ENCODE measurements around the gene ATR. TPM values are rescaled to one million over a fixed set of nuclear protein-coding genes. Genes with fewer than 3 reads are reported as not detected.

The ATR gene
- polyA plus RNA-seq, 3 donors: 6.3 to 16.4 (median 6.6) TPM

GRCh38 chr3:142489572-142490323 lies 88.8 kb downstream of the ATR start:
- no peak overlapping the region for H3K27ac Mint-ChIP-seq
- H3K36me3 Mint-ChIP-seq: peaks cover 72 to 89% of the 10 kb centered on the region in 2 donors
- H3K27me3 Mint-ChIP-seq (ENCODE audit: low read depth in 3 of 3): peaks cover 0 to 2% (median 0%) of the 10 kb centered on the region in 3 donors

GRCh38 chr3:142484912-142485435 lies 93.6 kb downstream of the ATR start:
- TF ChIP-seq CTCF (IDR thresholded peaks at IDR 0.05): no peak
- Histone ChIP-seq H2AFZ (ENCODE audit: insufficient read depth, low read depth, low read length, poor library complexity, severe bottlenecking) (no peak overlapping the region), H3K27me3 (ENCODE audit: control insufficient read depth in 2 of 2, insufficient read depth in 2 of 2, low read length in 2 of 2) (no peaks in the 10 kb centered on the region), H4K20me1 (ENCODE audit: insufficient read depth, low read length) (no peaks in the 10 kb centered on the region), H3K9ac (ENCODE audit: insufficient read depth, low read length, poor library complexity, severe bottlenecking) (no peak overlapping the region), H3K36me3 (replicated peaks in 1 of 2; ENCODE audit: control insufficient read depth in 1 of 2, insufficient read depth in 2 of 2, low read length in 2 of 2) (peaks cover 72 to 92% of the 10 kb centered on the region in 2 donors), H3K4me2 (replicated peaks; ENCODE audit: extremely low read depth, low read length, poor library complexity, severe bottlenecking) (no peak overlapping the region), H3K27ac (ENCODE audit: low read depth in 1 of 2, low read length in 2 of 2) (no peak overlapping the region), H3K9me3 (replicated peaks in 1 of 2; ENCODE audit: control insufficient read depth in 1 of 2, insufficient read depth in 1 of 2, low read length in 2 of 2) (peaks cover 27 to 29% of the 10 kb centered on the region in 2 donors), H3K4me3 (replicated peaks in 1 of 3; ENCODE audit: low read depth in 2 of 3, low read length in 3 of 3) (no peak overlapping the region), H3K4me1 (ENCODE audit: control insufficient read depth in 1 of 2, insufficient read depth in 2 of 2, low read length in 2 of 2) (no peaks in the 10 kb centered on the region), H3K79me2 (ENCODE audit: insufficient read depth, low read length) (no peaks in the 10 kb centered on the region)
- intact Hi-C loops (cut with micrococcal nuclease): no loop called here
- Mint-ChIP-seq H3K27me3 (ENCODE audit: low read depth in 3 of 3) (peaks cover 0 to 2% (median 0%) of the 10 kb centered on the region in 3 donors), H3K4me3 (no peak overlapping the region), H3K27ac (no peak overlapping the region), H3K9me3 (peaks cover 14 to 40% (median 29%) of the 10 kb centered on the region in 7 donors), H3K4me1 (no peaks in the 10 kb centered on the region), H3K36me3 (peaks cover 71 to 91% of the 10 kb centered on the region in 2 donors)
- WGBS (ENCODE audit: insufficient coverage): 100% methylated on average over 1 of the region's 4 CpGs
- DNase-seq: no peak

More at GRCh38 chr3:142489572-142490323, 88.8 kb downstream of the ATR start:
- no peak overlapping the region for H3K4me3 Mint-ChIP-seq
- H2AFZ ChIP-seq (ENCODE audit: insufficient read depth, low read depth, low read length, poor library complexity, severe bottlenecking): no peak overlapping the region
- H3K79me2 ChIP-seq (ENCODE audit: insufficient read depth, low read length): no peaks in the 10 kb centered on the region
- no peaks in the 10 kb centered on the region for H4K20me1 ChIP-seq (ENCODE audit: insufficient read depth, low read length)
- no peaks in the 10 kb centered on the region for H3K4me1 Mint-ChIP-seq
- intact Hi-C loops (cut with micrococcal nuclease): no loop called here
- no peaks in the 10 kb centered on the region for H3K27me3 ChIP-seq (ENCODE audit: control insufficient read depth in 2 of 2, insufficient read depth in 2 of 2, low read length in 2 of 2)
- H3K4me3 ChIP-seq (replicated peaks in 1 of 3; ENCODE audit: low read depth in 2 of 3, low read length in 3 of 3): no peak overlapping the region
- H3K9me3 Mint-ChIP-seq: peaks cover 0 to under 1% (median 0%) of the 10 kb centered on the region in 7 donors
- no peaks in the 10 kb centered on the region for H3K9me3 ChIP-seq (replicated peaks in 1 of 2; ENCODE audit: control insufficient read depth in 1 of 2, insufficient read depth in 1 of 2, low read length in 2 of 2)
- DNase-seq: no peak
- no peak overlapping the region for H3K9ac ChIP-seq (ENCODE audit: insufficient read depth, low read length, poor library complexity, severe bottlenecking)
- TF ChIP-seq CTCF (IDR thresholded peaks at IDR 0.05): no peak
- no peak overlapping the region for H3K27ac ChIP-seq (ENCODE audit: low read depth in 1 of 2, low read length in 2 of 2)
- H3K4me2 ChIP-seq (replicated peaks; ENCODE audit: extremely low read depth, low read length, poor library complexity, severe bottlenecking): no peak overlapping the region
- WGBS (ENCODE audit: insufficient coverage): 100% methylated on average over 2 of the region's 5 CpGs
- H3K36me3 ChIP-seq (replicated peaks in 1 of 2; ENCODE audit: control insufficient read depth in 1 of 2, insufficient read depth in 2 of 2, low read length in 2 of 2): peaks cover 80 to 95% of the 10 kb centered on the region in 2 donors
- no peaks in the 10 kb centered on the region for H3K4me1 ChIP-seq (ENCODE audit: control insufficient read depth in 1 of 2, insufficient read depth in 2 of 2, low read length in 2 of 2)

Measured in CD14-positive monocyte (primary cell).